HepG2 (cell line): ENCODE results near the gene SNX11. TPM values are rescaled to one million over a fixed set of nuclear protein-coding genes. Genes with fewer than 3 reads are reported as not detected.

Experiments used
- ASH2L ChIP-seq: fragments of 300-600, 200-600 bp; sonication (generic); IDR thresholded peaks from 2 replicates; pipeline ENCODE4 v1.7.0; 2017; ENCODE audit warnings: low read depth, mild to moderate bottlenecking, moderate library complexity, mixed read lengths, low read length; ENCODE audit not compliant: insufficient read length
- CREM ChIP-seq, 2 experiments: sonication (generic) in 1 of 2; formaldehyde crosslinking in 1 of 2; IDR thresholded peaks; 2 replicates each; pipeline versions ENCODE4 v1.4.0 to v1.6.1; 2016 to 2020; ENCODE audit warnings: antibody characterized with exemption in 1 of 2, mild to moderate bottlenecking in 1 of 2, missing genetic modification reagents in 1 of 2
- ELK4 ChIP-seq: sonication (generic); formaldehyde crosslinking; IDR thresholded peaks from 2 replicates; pipeline ENCODE4 v1.9.0; 2021; ENCODE audit warnings: missing genetic modification reagents, borderline replicate concordance
- GMEB1 ChIP-seq: sonication (generic); formaldehyde crosslinking; IDR thresholded peaks from 2 replicates; pipeline ENCODE4 v1.5.1; 2020; ENCODE audit warnings: missing genetic modification reagents, mild to moderate bottlenecking, borderline replicate concordance
- HNRNPLL ChIP-seq: fragments of 200-400 bp; formaldehyde crosslinking; IDR thresholded peaks from 2 replicates; pipeline ENCODE4 v1.6.1; 2017; ENCODE audit warnings: mild to moderate bottlenecking, low read depth, low read length; ENCODE audit not compliant: poor library complexity, severe bottlenecking
- ISL2 ChIP-seq: sonication (generic); formaldehyde crosslinking; IDR thresholded peaks from 2 replicates; pipeline ENCODE4 v1.5.0; 2020; ENCODE audit warnings: missing genetic modification reagents
- KDM4B ChIP-seq: sonication (generic); formaldehyde crosslinking; IDR thresholded peaks from 2 replicates; pipeline ENCODE4 v1.4.0; 2020; ENCODE audit warnings: missing genetic modification reagents
- SIN3B ChIP-seq: fragments of 150-350 bp; IDR thresholded peaks from 2 replicates; pipeline ENCODE4 v1.6.1; 2014; ENCODE audit warnings: low read length
- TARDBP ChIP-seq: sonication (generic); formaldehyde crosslinking; IDR thresholded peaks from 2 replicates; pipeline ENCODE4 v1.8.0; 2022; ENCODE audit warnings: mild to moderate bottlenecking, missing genetic modification reagents
- YY1 ChIP-seq: IDR thresholded peaks from 2 replicates; pipeline ENCODE4 v1.6.1; 2011; ENCODE audit warnings: low read length, low read depth, moderate library complexity, mild to moderate bottlenecking; ENCODE audit not compliant: insufficient read depth, insufficient replicate concordance
- ZBTB7A ChIP-seq: sonication (generic); formaldehyde crosslinking; IDR thresholded peaks from 2 replicates; pipeline ENCODE4 v1.8.0; 2022; ENCODE audit warnings: mild to moderate bottlenecking, missing genetic modification reagents
- ZNF276 ChIP-seq: sonication (generic); formaldehyde crosslinking; IDR thresholded peaks from 2 replicates; pipeline ENCODE4 v1.4.0; 2020; ENCODE audit warnings: mild to moderate bottlenecking, low read depth, missing genetic modification reagents
- ZNF280D ChIP-seq: sonication (generic); formaldehyde crosslinking; IDR thresholded peaks from 2 replicates; pipeline ENCODE4 v1.5.1; 2020; ENCODE audit warnings: mild to moderate bottlenecking, missing genetic modification reagents
- ZNF549 ChIP-seq: sonication (generic); formaldehyde crosslinking; IDR thresholded peaks from 2 replicates; pipeline ENCODE4 v1.5.0; 2020; ENCODE audit warnings: missing genetic modification reagents
- ZNF567 ChIP-seq: sonication (generic); formaldehyde crosslinking; IDR thresholded peaks from 2 replicates; pipeline ENCODE4 v1.8.1; 2023; ENCODE audit warnings: mild to moderate bottlenecking, missing genetic modification reagents, borderline replicate concordance
- ZNF749 ChIP-seq: sonication (generic); formaldehyde crosslinking; IDR thresholded peaks from 2 replicates; pipeline ENCODE4 v1.8.0; 2022; ENCODE audit warnings: mild to moderate bottlenecking, missing genetic modification reagents, moderate library complexity, borderline replicate concordance
- polyA plus RNA-seq, 8 experiments: library from polyadenylated mRNA; depleted of rRNA in 3 of 8; stranded (reverse) in 7 of 8; unstranded in 1 of 8; fragments of >200 nt; fragmentation: Illumina TruSeq in 4 of 8; extraction: Trizol in 4 of 8; gene quantifications; 2 replicates each; pipeline versions ENCODE4 v1.2.1 to v1.2.3, GENCODE V29; 2011 to 2016; ENCODE audit warnings: low read depth in 4 of 8, missing spikeins in 1 of 8, mixed read lengths in 1 of 8; ENCODE audit not compliant: insufficient read depth in 1 of 8
- total RNA-seq, 5 experiments: library from RNA; depleted of rRNA; stranded (reverse); fragments of >200 nt; fragmentation: Illumina TruSeq; extraction: Trizol; gene quantifications; 2 replicates each; pipeline ENCODE4 v1.2.3, GENCODE V29; 2016; ENCODE audit warnings: low read depth in 1 of 5

SNX11 gene
- total and polyA plus RNA-seq, 2 of the 13 experiments (the other 11 are each of a cell fraction or from before 2014, with no cell fraction given), result 12.9 to 14.0 TPM

GRCh38 chr17:48107137-48108055 is at the start of gene SNX11 (continued):
- TF ChIP-seq GMEB1 (CRISPR knock-in tag) (peak; percentile 86), SIN3B (0 out of 2 replicates have a peak, but pooled peaks have one; percentile 27), ZNF276 (peak; percentile 89), ISL2 (peak; percentile 54; the same call in 1 of the 2 replicates), HNRNPLL (peak; percentile 99), ELK4 (CRISPR knock-in tag) (no peak), CREM (IDR thresholded peaks at IDR 0.05) (peak; percentile 75), CREM (CRISPR knock-in tag; IDR thresholded peaks at IDR 0.05) (no peak), ZNF749 (CRISPR knock-in tag) (0 out of 2 replicates have a peak, but pooled peaks have one; percentile 66), YY1 (peak; percentile 68), KDM4B (peak; percentile 15; the same call in 1 of the 2 replicates), ZNF280D (CRISPR knock-in tag) (peak; percentile 33; the same call in 1 of the 2 replicates), ZBTB7A (CRISPR knock-in tag) (no peak), ZNF567 (CRISPR knock-in tag) (peak; percentile 73; the same call in 1 of the 2 replicates), ZNF549 (CRISPR knock-in tag) (0 out of 2 replicates have a peak, but pooled peaks have one; percentile 73), ASH2L (peak; percentile 94), TARDBP (CRISPR knock-in tag) (peak; percentile 58; the same call in 1 of the 2 replicates)
